Activated naive CD8-positive, alpha-beta T cell treated with anti-CD3 and anti-CD28 coated beads, Interleukin-2, amount 10 ng/mL, durations not matched to agents 7 days and 5 days (primary cell): ENCODE measurements around the gene ATP10A. TPM values are rescaled to one million over a fixed set of nuclear protein-coding genes. Genes with fewer than 3 reads are reported as not detected.

ENCODE experiments used
- ATAC-seq: fragments of 150-1000 bp; cut with Tn5 transposase; one replicate; pipeline ENCODE4 v1.10.0; 2021; ENCODE audit warnings: low read depth, moderate library complexity
- POLR2A ChIA-PET: fragments of 350-600 bp; sonication (Branson Sonifier 250); formaldehyde crosslinking; loops from one replicate; lab custom pipeline; 2021; ENCODE audit warnings: antibody characterized with exemption; lab: Charles Lee
- DNase-seq: peaks from one replicate; pipeline ENCODE4 v3.0.0; 2021
- H3K27ac Mint-ChIP-seq: one replicate; pipeline ENCODE4 v1.8.0; 2022; ENCODE audit warnings: mild to moderate bottlenecking, mixed read lengths
- H3K27me3 Mint-ChIP-seq: one replicate; pipeline ENCODE4 v1.8.0; 2022; ENCODE audit warnings: mild to moderate bottlenecking, moderate library complexity, mixed read lengths
- H3K36me3 Mint-ChIP-seq: one replicate; pipeline ENCODE4 v1.8.0; 2021; ENCODE audit warnings: mild to moderate bottlenecking, mixed read lengths
- H3K4me1 Mint-ChIP-seq: one replicate; pipeline ENCODE4 v1.8.0; 2021; ENCODE audit warnings: mixed read lengths
- H3K4me3 Mint-ChIP-seq: one replicate; pipeline ENCODE4 v1.8.0; 2022; ENCODE audit warnings: mild to moderate bottlenecking, moderate library complexity, mixed read lengths
- H3K9me3 Mint-ChIP-seq: one replicate; pipeline ENCODE4 v1.8.0; 2021; ENCODE audit warnings: mixed read lengths
- total RNA-seq, 2 experiments: library from RNA; stranded (reverse); gene quantifications; one replicate each; pipeline ENCODE4 v1.2.3, GENCODE V29; 2021

Gene ATP10A
- total RNA-seq, 2 experiments from 2014 or later, result 57.9 to 60.3 TPM

- POLR2A ChIA-PET, result no interaction called here
- H3K36me3 Mint-ChIP-seq, result peaks cover 19% of the 10 kb centered on the region
- ATAC-seq (no peak), DNase-seq (no peak)
- no peaks in the 10 kb centered on the region for H3K9me3 Mint-ChIP-seq
- H3K27ac Mint-ChIP-seq, result peak overlapping the region; percentile 76
- peaks cover 39% of the 10 kb centered on the region for H3K4me1 Mint-ChIP-seq
- H3K4me3 Mint-ChIP-seq, result peak overlapping the region; percentile 63
- H3K27me3 Mint-ChIP-seq, result no peaks in the 10 kb centered on the region
Measured at GRCh38 chr15:25799906-25800700, 63.0 kb downstream of the ATP10A start.

- POLR2A ChIA-PET, result no interaction called here
- peaks cover 52% of the 10 kb centered on the region for H3K4me1 Mint-ChIP-seq
- peak overlapping the region; percentile 44 for H3K27ac Mint-ChIP-seq
Measured at GRCh38 chr15:25797936-25798901, 64.9 kb downstream of the ATP10A start.

GRCh38 chr15:25797511-25797935, 65.6 kb downstream of the ATP10A start:
- no peaks in the 10 kb centered on the region for H3K9me3 Mint-ChIP-seq
- peaks cover 55% of the 10 kb centered on the region for H3K4me1 Mint-ChIP-seq
- ATAC-seq, result no peak

More at GRCh38 chr15:25797936-25798901, 64.9 kb downstream of the ATP10A start:
- Mint-ChIP-seq H3K9me3 (no peaks in the 10 kb centered on the region), H3K36me3 (peaks cover 22% of the 10 kb centered on the region), H3K27me3 (no peaks in the 10 kb centered on the region), H3K4me3 (no peak overlapping the region)
- ATAC-seq, result no peak
- no peak for DNase-seq

GRCh38 chr15:25797035-25797434, 66.1 kb downstream of the ATP10A start:
- POLR2A ChIA-PET, result no interaction called here
- H3K36me3 Mint-ChIP-seq, result peaks cover 23% of the 10 kb centered on the region
- no peaks in the 10 kb centered on the region for H3K27me3 Mint-ChIP-seq
- DNase-seq, result no peak
- no peak for ATAC-seq
- no peak overlapping the region for H3K4me3 Mint-ChIP-seq
- H3K27ac Mint-ChIP-seq, result no peak overlapping the region
- H3K9me3 Mint-ChIP-seq, result no peaks in the 10 kb centered on the region
- H3K4me1 Mint-ChIP-seq, result peaks cover 57% of the 10 kb centered on the region

More at GRCh38 chr15:25797511-25797935, 65.6 kb downstream of the ATP10A start:
- no peak for DNase-seq
- Mint-ChIP-seq H3K36me3 (peaks cover 23% of the 10 kb centered on the region), H3K27me3 (no peaks in the 10 kb centered on the region), H3K27ac (peak overlapping the region; percentile 44), H3K4me3 (no peak overlapping the region)
- POLR2A ChIA-PET, result no interaction called here

GRCh38 chr15:25796395-25796794, 66.7 kb downstream of the ATP10A start:
- POLR2A ChIA-PET, result no interaction called here
- Mint-ChIP-seq H3K4me3 (no peak overlapping the region), H3K9me3 (no peaks in the 10 kb centered on the region), H3K27ac (no peak overlapping the region), H3K27me3 (no peaks in the 10 kb centered on the region), H3K36me3 (peaks cover 23% of the 10 kb centered on the region), H3K4me1 (peaks cover 60% of the 10 kb centered on the region)
- DNase-seq (no peak), ATAC-seq (no peak)

- Mint-ChIP-seq H3K9me3 (no peaks in the 10 kb centered on the region), H3K36me3 (peaks cover 23% of the 10 kb centered on the region), H3K27ac (peak overlapping the region; percentile 52), H3K4me1 (peaks cover 57% of the 10 kb centered on the region), H3K27me3 (no peaks in the 10 kb centered on the region), H3K4me3 (peak overlapping the region; percentile 34)
- ATAC-seq (no peak), DNase-seq (no peak)
- POLR2A ChIA-PET, result no interaction called here
Measured at GRCh38 chr15:25795712-25796111, 67.4 kb downstream of the ATP10A start.

- Mint-ChIP-seq H3K4me1 (peaks cover 57% of the 10 kb centered on the region), H3K36me3 (peaks cover 23% of the 10 kb centered on the region), H3K27me3 (no peaks in the 10 kb centered on the region), H3K27ac (no peak overlapping the region), H3K4me3 (no peak overlapping the region), H3K9me3 (no peaks in the 10 kb centered on the region)
- POLR2A ChIA-PET, result no interaction called here
- ATAC-seq (no peak), DNase-seq (no peak)
Measured at GRCh38 chr15:25795061-25795460, 68.1 kb downstream of the ATP10A start.

- peaks cover 58% of the 10 kb centered on the region for H3K4me1 Mint-ChIP-seq
- POLR2A ChIA-PET, result no interaction called here
- H3K36me3 Mint-ChIP-seq, result peaks cover 19% of the 10 kb centered on the region
- ATAC-seq (no peak), DNase-seq (no peak)
- H3K4me3 Mint-ChIP-seq, result no peak overlapping the region
- no peak overlapping the region for H3K27ac Mint-ChIP-seq
- H3K9me3 Mint-ChIP-seq, result no peaks in the 10 kb centered on the region
- no peaks in the 10 kb centered on the region for H3K27me3 Mint-ChIP-seq
Measured at GRCh38 chr15:25793354-25794050, 69.6 kb downstream of the ATP10A start.

- H3K27ac Mint-ChIP-seq, result no peak overlapping the region
- H3K27me3 Mint-ChIP-seq, result no peaks in the 10 kb centered on the region
- no peaks in the 10 kb centered on the region for H3K9me3 Mint-ChIP-seq
- peaks cover 17% of the 10 kb centered on the region for H3K36me3 Mint-ChIP-seq
- POLR2A ChIA-PET, result no interaction called here
- H3K4me1 Mint-ChIP-seq, result peaks cover 62% of the 10 kb centered on the region
- no peak overlapping the region for H3K4me3 Mint-ChIP-seq
- no peak for ATAC-seq
- no peak for DNase-seq
Measured at GRCh38 chr15:25792128-25792527, 71.0 kb downstream of the ATP10A start.

GRCh38 chr15:25790000-25790660, 73.0 kb downstream of the ATP10A start:
- POLR2A ChIA-PET, result no interaction called here
- Mint-ChIP-seq H3K9me3 (no peaks in the 10 kb centered on the region), H3K4me1 (peaks cover 54% of the 10 kb centered on the region), H3K27me3 (no peaks in the 10 kb centered on the region), H3K27ac (no peak overlapping the region), H3K4me3 (no peak overlapping the region), H3K36me3 (peaks cover 10% of the 10 kb centered on the region)
- DNase-seq (no peak), ATAC-seq (peak; percentile 47)

GRCh38 chr15:25789616-25789999, 73.5 kb downstream of the ATP10A start:
- Mint-ChIP-seq H3K4me3 (no peak overlapping the region), H3K4me1 (peaks cover 51% of the 10 kb centered on the region), H3K9me3 (no peaks in the 10 kb centered on the region), H3K36me3 (peaks cover 9% of the 10 kb centered on the region), H3K27ac (no peak overlapping the region), H3K27me3 (no peaks in the 10 kb centered on the region)
- DNase-seq (no peak), ATAC-seq (no peak)
- POLR2A ChIA-PET, result no interaction called here

- DNase-seq, result no peak
- POLR2A ChIA-PET, result no interaction called here
- Mint-ChIP-seq H3K4me1 (peaks cover 48% of the 10 kb centered on the region), H3K4me3 (no peak overlapping the region), H3K9me3 (no peaks in the 10 kb centered on the region), H3K27ac (no peak overlapping the region), H3K27me3 (no peaks in the 10 kb centered on the region), H3K36me3 (peaks cover 9% of the 10 kb centered on the region)
- ATAC-seq, result no peak
Measured at GRCh38 chr15:25789211-25789610, 73.9 kb downstream of the ATP10A start.
